ENCODE data around the gene SPON1.

DNA sequence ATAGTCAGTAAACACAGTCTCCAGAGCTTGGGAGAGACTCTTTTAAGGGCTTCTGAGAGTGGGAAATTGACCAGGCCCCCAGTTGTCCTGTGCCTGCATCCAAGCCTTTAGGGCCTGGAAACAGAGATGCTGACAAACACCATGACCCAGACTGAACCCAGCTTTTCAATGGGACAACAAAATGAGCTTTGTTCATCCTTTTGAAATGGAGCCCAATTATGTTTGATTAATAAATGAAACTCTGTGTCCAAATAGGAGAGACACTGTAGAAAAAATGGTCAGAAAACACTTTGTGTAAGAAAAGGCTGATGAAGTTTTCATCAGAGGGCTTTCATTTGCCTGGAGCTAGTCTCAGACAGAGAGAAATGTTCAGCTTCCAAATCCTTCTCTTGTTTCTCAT is 250.5 kb downstream of the SPON1 start:
- TF ChIP-seq, protein P1, sequence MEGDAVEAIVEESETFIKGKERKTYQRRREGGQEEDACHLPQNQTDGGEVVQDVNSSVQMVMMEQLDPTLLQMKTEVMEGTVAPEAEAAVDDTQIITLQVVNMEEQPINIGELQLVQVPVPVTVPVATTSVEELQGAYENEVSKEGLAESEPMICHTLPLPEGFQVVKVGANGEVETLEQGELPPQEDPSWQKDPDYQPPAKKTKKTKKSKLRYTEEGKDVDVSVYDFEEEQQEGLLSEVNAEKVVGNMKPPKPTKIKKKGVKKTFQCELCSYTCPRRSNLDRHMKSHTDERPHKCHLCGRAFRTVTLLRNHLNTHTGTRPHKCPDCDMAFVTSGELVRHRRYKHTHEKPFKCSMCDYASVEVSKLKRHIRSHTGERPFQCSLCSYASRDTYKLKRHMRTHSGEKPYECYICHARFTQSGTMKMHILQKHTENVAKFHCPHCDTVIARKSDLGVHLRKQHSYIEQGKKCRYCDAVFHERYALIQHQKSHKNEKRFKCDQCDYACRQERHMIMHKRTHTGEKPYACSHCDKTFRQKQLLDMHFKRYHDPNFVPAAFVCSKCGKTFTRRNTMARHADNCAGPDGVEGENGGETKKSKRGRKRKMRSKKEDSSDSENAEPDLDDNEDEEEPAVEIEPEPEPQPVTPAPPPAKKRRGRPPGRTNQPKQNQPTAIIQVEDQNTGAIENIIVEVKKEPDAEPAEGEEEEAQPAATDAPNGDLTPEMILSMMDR (IDR thresholded peaks at IDR 0.05): no peak
- no peak for TF ChIP-seq POLR2A (IDR thresholded peaks at IDR 0.05)
